ENCODE measurements around the gene GRB10. TPM values are rescaled to one million over a fixed set of nuclear protein-coding genes. Genes with fewer than 3 reads are reported as not detected.

Gene GRB10
- total and polyA plus RNA-seq, 2 of the 8 experiments (the other 6 are each of a cell fraction or from before 2014, with no cell fraction given), result 35.7 to 97.0 TPM

GRCh38 chr7:50711271-50712175 lies 71.2 kb downstream of the GRB10 start (continued):
- TF ChIP-seq CBX5 (IDR thresholded peaks at IDR 0.05; ENCODE audit: low read depth, low read length) (no peak), BCL11A (IDR thresholded peaks at IDR 0.05; ENCODE audit: low read depth in 2 of 2, low read length in 2 of 2) (no peak), KDM4A (IDR thresholded peaks at IDR 0.05; ENCODE audit: low read depth, low read length, severe bottlenecking) (no peak), SIRT6 (IDR thresholded peaks at IDR 0.05; ENCODE audit: low read length) (no peak), BRCA1 (IDR thresholded peaks at IDR 0.05; ENCODE audit: low read depth, low read length) (no peak), FOSL1 (IDR thresholded peaks at IDR 0.05; ENCODE audit: insufficient read depth, low read depth, low read length) (no peak), GABPA (IDR thresholded peaks at IDR 0.05; ENCODE audit: borderline replicate concordance, insufficient read depth, low read length) (no peak), RBBP5 (IDR thresholded peaks at IDR 0.05; ENCODE audit: borderline replicate concordance, low read depth, low read length) (no peak)

Measured in H1 (cell line).